ENCODE measurements around the gene VASH1.

Gene VASH1

DNA sequence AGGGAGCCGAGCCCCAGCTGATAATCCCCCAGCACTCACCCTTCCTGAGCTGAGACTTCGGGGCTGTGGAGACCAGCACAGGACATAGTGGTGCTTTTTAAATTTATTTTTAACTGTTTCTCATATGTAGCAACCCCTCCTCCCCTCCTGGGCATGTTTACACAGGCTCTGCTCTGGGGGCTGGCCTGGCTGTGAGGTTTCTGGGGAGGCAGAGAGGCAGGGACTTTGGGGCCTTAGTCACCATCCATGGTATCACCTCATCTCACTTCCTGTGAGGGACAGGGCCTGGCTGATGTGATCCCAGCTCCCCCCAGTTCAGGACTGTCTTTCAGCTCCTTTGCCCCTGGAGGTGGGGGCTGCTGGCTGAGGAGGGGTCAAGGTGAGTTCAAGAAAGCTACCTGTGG, 20.4 kb downstream of the VASH1 start:
- ChIA-PET CTCF (interaction anchor here (1.1 kb wide), 1 partner anchor 12 kb away, joined by 3 read pairs; no protein-coding TSS in a partner anchor), POLR2A (interaction anchor here (1.3 kb wide), 1 partner anchor 9 kb away, joined by 3 read pairs; no protein-coding TSS in a partner anchor)
- H3K27ac ChIP-seq (ENCODE audit: extremely low read depth, low read depth, low read length), result no peak overlapping the region
- H3K9me3 ChIP-seq (ENCODE audit: control insufficient read depth, insufficient read depth, low read depth, low read length), result no peaks in the 10 kb centered on the region
- no peak overlapping the region for H3K4me3 ChIP-seq (ENCODE audit: low read depth, low read length)
- H3K4me1 ChIP-seq (ENCODE audit: control insufficient read depth, insufficient read depth, low read length), result no peaks in the 10 kb centered on the region
- TF ChIP-seq ZNF37A (tag by site-specific recombination; IDR thresholded peaks at IDR 0.05) (no peak), ZNF112 (tag by site-specific recombination; IDR thresholded peaks at IDR 0.05) (no peak), ZNF768 (tag by site-specific recombination; IDR thresholded peaks at IDR 0.05) (no peak), ZBTB48 (tag by site-specific recombination; IDR thresholded peaks at IDR 0.05) (no peak), SALL2 (tag by site-specific recombination; IDR thresholded peaks at IDR 0.05; ENCODE audit: borderline replicate concordance) (no peak), ZNF560 (tag by site-specific recombination; IDR thresholded peaks at IDR 0.05; ENCODE audit: borderline replicate concordance) (no peak), ZNF221 (tag by site-specific recombination; IDR thresholded peaks at IDR 0.05; ENCODE audit: borderline replicate concordance) (no peak), ZNF654 (tag by site-specific recombination; IDR thresholded peaks at IDR 0.05; ENCODE audit: low read depth) (no peak)
- TF ChIP-seq, protein P1, sequence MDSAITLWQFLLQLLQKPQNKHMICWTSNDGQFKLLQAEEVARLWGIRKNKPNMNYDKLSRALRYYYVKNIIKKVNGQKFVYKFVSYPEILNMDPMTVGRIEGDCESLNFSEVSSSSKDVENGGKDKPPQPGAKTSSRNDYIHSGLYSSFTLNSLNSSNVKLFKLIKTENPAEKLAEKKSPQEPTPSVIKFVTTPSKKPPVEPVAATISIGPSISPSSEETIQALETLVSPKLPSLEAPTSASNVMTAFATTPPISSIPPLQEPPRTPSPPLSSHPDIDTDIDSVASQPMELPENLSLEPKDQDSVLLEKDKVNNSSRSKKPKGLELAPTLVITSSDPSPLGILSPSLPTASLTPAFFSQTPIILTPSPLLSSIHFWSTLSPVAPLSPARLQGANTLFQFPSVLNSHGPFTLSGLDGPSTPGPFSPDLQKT (IDR thresholded peaks at IDR 0.05; ENCODE audit: borderline replicate concordance, low read depth, low read length), result no peak
- TF ChIP-seq, protein P2, sequence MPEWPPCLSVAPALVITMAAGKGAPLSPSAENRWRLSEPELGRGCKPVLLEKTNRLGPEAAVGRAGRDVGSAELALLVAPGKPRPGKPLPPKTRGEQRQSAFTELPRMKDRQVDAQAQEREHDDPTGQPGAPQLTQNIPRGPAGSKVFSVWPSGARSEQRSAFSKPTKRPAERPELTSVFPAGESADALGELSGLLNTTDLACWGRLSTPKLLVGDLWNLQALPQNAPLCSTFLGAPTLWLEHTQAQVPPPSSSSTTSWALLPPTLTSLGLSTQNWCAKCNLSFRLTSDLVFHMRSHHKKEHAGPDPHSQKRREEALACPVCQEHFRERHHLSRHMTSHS (tag by site-specific recombination; IDR thresholded peaks at IDR 0.05), result no peak
- TF ChIP-seq, protein P3, sequence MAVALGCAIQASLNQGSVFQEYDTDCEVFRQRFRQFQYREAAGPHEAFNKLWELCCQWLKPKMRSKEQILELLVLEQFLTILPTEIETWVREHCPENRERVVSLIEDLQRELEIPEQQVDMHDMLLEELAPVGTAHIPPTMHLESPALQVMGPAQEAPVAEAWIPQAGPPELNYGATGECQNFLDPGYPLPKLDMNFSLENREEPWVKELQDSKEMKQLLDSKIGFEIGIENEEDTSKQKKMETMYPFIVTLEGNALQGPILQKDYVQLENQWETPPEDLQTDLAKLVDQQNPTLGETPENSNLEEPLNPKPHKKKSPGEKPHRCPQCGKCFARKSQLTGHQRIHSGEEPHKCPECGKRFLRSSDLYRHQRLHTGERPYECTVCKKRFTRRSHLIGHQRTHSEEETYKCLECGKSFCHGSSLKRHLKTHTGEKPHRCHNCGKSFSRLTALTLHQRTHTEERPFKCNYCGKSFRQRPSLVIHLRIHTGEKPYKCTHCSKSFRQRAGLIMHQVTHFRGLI (tag by site-specific recombination; IDR thresholded peaks at IDR 0.05), result no peak
- peaks cover 3 to 73% of the 10 kb centered on the region in 2 experiments; a peak in 2 of 3 replicates for H3K36me3 ChIP-seq (ENCODE audit: control insufficient read depth in 2 of 2, insufficient read depth in 1 of 2, low read length in 2 of 2)

DNA sequence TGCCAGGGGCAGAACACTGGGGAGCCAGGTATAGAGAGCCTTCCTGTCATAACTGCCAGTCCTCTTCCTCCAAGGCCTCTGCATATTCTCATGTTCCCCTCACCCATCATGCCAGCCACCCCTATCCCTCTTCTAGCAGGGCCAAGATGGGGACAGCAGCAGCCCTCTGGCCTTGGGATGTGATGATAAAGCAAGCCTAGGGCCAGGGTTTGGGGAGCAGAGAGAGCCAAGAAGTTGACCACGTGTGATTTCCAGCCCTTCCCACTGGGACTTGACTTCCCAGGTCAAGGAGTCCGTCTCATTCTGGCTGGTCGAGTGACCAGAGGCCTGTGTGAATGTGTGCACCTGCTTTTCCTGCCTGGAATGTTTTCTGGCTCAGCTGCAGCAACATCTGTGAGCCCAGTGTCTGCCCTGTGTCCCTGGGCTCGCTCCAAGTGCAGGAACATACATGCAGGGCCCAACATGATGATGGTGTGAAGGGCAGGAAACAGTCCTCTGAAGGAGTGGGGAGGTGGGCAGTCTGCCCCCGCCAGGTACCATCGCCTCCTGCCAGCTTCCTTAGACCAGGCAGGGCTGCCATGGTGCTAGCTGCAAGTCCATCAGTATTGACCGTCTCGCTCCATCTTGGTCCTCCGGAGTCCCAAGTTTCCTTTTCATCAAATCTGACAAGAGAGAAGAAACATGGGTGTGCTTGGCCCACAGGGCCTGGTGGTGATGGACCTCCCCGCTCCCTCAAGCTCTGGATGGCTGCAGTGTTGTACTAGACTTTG, 21.0 kb downstream of the VASH1 start:
- CTCF ChIA-PET, result interaction anchor here (1.1 kb wide), 1 partner anchor 12 kb away, joined by 3 read pairs; no protein-coding TSS in a partner anchor
- TF ChIP-seq KLF10 (tag by site-specific recombination; IDR thresholded peaks at IDR 0.05) (no peak), HOXA7 (CRISPR knock-in tag; IDR thresholded peaks at IDR 0.05; ENCODE audit: borderline replicate concordance) (no peak), ZNF514 (tag by site-specific recombination; IDR thresholded peaks at IDR 0.05) (no peak), ZNF341 (tag by site-specific recombination; IDR thresholded peaks at IDR 0.05; ENCODE audit: low read depth) (no peak), ZSCAN23 (tag by site-specific recombination; IDR thresholded peaks at IDR 0.05) (no peak), ZNF521 (tag by site-specific recombination; IDR thresholded peaks at IDR 0.05) (no peak), OVOL3 (tag by site-specific recombination; IDR thresholded peaks at IDR 0.05) (no peak), ZIC2 (tag by site-specific recombination; IDR thresholded peaks at IDR 0.05) (no peak), ZNF843 (tag by site-specific recombination; IDR thresholded peaks at IDR 0.05) (no peak)
- TF ChIP-seq, protein P4, sequence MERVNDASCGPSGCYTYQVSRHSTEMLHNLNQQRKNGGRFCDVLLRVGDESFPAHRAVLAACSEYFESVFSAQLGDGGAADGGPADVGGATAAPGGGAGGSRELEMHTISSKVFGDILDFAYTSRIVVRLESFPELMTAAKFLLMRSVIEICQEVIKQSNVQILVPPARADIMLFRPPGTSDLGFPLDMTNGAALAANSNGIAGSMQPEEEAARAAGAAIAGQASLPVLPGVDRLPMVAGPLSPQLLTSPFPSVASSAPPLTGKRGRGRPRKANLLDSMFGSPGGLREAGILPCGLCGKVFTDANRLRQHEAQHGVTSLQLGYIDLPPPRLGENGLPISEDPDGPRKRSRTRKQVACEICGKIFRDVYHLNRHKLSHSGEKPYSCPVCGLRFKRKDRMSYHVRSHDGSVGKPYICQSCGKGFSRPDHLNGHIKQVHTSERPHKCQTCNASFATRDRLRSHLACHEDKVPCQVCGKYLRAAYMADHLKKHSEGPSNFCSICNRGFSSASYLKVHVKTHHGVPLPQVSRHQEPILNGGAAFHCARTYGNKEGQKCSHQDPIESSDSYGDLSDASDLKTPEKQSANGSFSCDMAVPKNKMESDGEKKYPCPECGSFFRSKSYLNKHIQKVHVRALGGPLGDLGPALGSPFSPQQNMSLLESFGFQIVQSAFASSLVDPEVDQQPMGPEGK (tag by site-specific recombination; IDR thresholded peaks at IDR 0.05), result no peak
- TF ChIP-seq, protein P5, sequence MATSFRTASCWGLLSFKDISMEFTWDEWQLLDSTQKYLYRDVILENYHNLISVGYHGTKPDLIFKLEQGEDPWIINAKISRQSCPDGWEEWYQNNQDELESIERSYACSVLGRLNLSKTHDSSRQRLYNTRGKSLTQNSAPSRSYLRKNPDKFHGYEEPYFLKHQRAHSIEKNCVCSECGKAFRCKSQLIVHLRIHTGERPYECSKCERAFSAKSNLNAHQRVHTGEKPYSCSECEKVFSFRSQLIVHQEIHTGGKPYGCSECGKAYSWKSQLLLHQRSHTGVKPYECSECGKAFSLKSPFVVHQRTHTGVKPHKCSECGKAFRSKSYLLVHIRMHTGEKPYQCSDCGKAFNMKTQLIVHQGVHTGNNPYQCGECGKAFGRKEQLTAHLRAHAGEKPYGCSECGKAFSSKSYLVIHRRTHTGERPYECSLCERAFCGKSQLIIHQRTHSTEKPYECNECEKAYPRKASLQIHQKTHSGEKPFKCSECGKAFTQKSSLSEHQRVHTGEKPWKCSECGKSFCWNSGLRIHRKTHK (tag by site-specific recombination; IDR thresholded peaks at IDR 0.05), result no peak
- TF ChIP-seq, protein P6, sequence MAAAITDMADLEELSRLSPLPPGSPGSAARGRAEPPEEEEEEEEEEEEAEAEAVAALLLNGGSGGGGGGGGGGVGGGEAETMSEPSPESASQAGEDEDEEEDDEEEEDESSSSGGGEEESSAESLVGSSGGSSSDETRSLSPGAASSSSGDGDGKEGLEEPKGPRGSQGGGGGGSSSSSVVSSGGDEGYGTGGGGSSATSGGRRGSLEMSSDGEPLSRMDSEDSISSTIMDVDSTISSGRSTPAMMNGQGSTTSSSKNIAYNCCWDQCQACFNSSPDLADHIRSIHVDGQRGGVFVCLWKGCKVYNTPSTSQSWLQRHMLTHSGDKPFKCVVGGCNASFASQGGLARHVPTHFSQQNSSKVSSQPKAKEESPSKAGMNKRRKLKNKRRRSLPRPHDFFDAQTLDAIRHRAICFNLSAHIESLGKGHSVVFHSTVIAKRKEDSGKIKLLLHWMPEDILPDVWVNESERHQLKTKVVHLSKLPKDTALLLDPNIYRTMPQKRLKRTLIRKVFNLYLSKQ (tag by site-specific recombination; IDR thresholded peaks at IDR 0.05; ENCODE audit: borderline replicate concordance), result no peak
- Histone ChIP-seq H3K36me3 (ENCODE audit: control insufficient read depth in 2 of 2, insufficient read depth in 1 of 2, low read length in 2 of 2) (peaks cover 8 to 80% of the 10 kb centered on the region in 2 experiments), H3K9me3 (ENCODE audit: control insufficient read depth, insufficient read depth, low read depth, low read length) (no peaks in the 10 kb centered on the region), H3K4me1 (ENCODE audit: control insufficient read depth, insufficient read depth, low read length) (no peaks in the 10 kb centered on the region), H3K27ac (ENCODE audit: extremely low read depth, low read depth, low read length) (no peak overlapping the region), H3K4me3 (ENCODE audit: low read depth, low read length) (no peak overlapping the region)
- POLR2A ChIA-PET, result no interaction called here
